Measurements from ENCODE around the gene ANKRD34C.

DNA sequence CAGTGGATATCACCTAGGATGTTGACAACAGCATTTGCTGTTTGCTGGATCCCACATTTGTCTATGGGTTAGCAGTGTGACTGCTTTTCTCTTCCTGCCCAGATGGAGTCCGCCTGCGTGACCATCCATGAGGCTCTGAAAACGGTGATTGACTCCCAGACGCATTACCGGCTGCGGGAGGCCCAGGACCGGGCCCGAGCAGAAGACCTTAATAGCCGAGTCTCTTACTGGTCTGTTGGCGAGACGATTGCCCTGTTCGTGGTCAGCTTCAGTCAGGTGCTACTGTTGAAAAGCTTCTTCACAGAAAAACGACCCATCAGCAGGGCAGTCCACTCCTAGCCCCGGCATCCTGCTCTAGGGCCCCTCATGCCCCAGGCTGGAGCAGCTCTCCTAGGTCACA, 39.4 kb downstream of the ANKRD34C start:
- TF ChIP-seq, protein P1, sequence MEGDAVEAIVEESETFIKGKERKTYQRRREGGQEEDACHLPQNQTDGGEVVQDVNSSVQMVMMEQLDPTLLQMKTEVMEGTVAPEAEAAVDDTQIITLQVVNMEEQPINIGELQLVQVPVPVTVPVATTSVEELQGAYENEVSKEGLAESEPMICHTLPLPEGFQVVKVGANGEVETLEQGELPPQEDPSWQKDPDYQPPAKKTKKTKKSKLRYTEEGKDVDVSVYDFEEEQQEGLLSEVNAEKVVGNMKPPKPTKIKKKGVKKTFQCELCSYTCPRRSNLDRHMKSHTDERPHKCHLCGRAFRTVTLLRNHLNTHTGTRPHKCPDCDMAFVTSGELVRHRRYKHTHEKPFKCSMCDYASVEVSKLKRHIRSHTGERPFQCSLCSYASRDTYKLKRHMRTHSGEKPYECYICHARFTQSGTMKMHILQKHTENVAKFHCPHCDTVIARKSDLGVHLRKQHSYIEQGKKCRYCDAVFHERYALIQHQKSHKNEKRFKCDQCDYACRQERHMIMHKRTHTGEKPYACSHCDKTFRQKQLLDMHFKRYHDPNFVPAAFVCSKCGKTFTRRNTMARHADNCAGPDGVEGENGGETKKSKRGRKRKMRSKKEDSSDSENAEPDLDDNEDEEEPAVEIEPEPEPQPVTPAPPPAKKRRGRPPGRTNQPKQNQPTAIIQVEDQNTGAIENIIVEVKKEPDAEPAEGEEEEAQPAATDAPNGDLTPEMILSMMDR (conservative IDR thresholded peaks at IDR 0.05; ENCODE audit: low read length): no peak
- no peak for TF ChIP-seq EZH2phosphoT487 (IDR thresholded peaks at IDR 0.05; ENCODE audit: borderline replicate concordance, low read depth, low read length)

All from OCI-LY7 (cell line).